ENCODE results near the gene YY1AP1. TPM values are rescaled to one million over a fixed set of nuclear protein-coding genes. Genes with fewer than 3 reads are reported as not detected.

Gene YY1AP1, protein sequence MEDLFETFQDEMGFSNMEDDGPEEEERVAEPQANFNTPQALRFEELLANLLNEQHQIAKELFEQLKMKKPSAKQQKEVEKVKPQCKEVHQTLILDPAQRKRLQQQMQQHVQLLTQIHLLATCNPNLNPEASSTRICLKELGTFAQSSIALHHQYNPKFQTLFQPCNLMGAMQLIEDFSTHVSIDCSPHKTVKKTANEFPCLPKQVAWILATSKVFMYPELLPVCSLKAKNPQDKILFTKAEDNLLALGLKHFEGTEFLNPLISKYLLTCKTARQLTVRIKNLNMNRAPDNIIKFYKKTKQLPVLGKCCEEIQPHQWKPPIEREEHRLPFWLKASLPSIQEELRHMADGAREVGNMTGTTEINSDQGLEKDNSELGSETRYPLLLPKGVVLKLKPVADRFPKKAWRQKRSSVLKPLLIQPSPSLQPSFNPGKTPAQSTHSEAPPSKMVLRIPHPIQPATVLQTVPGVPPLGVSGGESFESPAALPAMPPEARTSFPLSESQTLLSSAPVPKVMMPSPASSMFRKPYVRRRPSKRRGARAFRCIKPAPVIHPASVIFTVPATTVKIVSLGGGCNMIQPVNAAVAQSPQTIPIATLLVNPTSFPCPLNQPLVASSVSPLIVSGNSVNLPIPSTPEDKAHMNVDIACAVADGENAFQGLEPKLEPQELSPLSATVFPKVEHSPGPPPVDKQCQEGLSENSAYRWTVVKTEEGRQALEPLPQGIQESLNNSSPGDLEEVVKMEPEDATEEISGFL
- 33.3 and 35.3 TPM in 2 replicates for total RNA-seq

DNA sequence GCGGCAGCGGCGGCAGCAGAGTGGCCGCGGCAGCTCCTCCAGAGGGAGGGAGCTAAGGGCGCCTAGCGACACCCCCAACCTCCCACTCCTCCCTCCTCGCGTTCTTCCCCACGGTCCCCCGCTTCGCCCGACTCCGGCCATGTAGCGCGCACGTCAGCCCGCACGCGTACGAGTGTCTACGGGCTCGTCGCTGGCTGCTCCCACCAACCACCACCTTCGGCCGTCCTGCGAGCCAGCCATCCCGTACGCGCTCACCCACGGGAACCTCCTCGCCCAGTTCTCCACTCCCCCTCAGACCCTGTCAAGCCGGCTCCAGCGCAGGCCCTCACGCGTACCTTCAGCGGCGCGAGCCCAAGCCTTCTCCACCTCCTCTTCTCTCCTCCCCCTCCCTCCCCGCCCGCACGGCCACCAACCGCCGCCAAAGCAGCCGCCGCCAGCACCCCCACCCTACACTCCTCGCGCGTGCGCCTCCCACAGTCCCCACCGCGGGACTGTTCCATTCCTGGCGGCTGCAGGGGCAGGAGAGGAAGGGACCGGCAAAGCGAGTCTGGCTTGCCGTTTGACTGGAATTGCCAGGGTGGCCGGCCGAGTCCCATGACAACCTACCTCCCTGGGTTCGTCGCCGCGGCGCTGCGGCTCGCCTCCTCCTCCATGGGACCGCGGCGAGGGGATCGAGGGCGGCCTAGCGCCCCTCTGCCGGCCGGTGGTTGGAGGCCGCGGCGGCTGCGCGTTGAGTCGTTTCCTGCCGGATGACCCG, at the start of gene YY1AP1:
Gene YY1AP1 (minus strand): TSS at position 451 of the 757 bp plus-strand sequence. CDS start 8,338 bp downstream, outside the sequence.

DNA sequence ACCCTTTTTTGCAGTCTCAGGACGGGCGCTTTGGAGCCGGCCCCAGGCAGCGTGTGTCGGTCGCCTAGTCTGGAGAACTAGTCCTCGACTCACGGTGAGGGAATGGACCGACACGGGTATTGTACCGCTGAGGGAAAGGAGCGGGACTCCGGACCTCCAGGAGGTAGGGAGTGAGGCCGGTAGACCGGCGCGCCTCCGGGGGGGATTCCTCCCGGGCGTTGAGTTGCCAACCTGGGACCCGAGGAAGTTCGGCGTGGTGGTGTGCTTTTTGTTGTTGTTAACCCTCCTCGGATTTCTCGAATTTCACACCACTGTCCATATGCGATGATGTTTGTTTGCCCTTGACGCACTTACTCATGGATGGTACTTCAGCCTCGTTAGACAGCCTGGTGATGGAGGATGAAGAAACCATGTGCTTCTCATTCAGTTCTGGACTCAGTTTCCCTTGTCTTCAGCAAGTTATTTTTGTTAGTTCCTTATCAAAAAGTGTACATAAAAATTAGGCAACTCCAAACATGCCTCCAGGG, 570 bp upstream of the YY1AP1 start, which contains the start of gene DAP3:
Gene DAP3 (plus strand): TSS at position 11 of the 527 bp plus-strand sequence. CDS start 20,689 bp downstream, outside the sequence.

DNA sequence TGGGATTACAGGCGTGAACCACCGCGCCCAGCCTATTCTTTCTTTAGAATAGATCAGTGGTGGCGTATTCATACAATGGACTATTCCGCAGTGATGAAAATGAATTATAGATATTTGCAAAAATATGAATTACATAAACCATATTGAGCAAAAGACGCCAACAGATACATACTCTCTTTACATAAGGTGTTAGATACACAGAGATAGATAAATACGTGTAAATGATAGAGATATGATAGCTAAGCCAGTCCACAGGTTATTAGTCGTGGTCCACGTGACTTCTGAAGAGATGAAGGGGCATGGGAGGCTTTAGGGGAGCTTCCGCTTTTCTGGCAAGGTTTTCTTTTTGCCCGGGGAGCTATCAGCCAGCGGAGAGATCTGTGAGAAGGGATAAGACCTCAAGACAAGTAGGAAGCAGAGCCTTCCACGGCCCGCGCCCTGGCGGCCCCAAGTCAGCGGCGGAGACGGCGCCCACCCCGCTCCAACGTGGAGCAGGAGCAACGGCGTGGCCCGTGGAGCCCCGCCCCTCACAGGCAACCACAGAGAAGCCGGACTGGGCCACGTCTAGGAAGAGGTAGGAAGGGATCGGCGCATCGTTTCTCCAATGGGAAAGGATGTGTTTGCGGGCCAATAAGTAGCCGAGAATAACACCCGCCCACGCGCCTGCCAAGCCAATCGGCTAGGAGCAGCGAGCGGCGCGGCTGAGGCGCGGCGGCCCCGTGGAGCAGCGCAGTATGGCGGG, 78.9 kb downstream of the YY1AP1 start, which contains the start of gene MSTO1:
Gene MSTO1 (plus strand): TSS at position 704 of the 742 bp plus-strand sequence. CDS start 31 bp downstream, at position 735.

Other genes with a start within 250 kb of the YY1AP1 start
- gene ASH1L, start 126.0 kb downstream of the YY1AP1 start, total RNA-seq, result 34.7 and 44.3 TPM in 2 replicates
- gene MSTO1, start 78.6 kb downstream of the YY1AP1 start, total RNA-seq, result 22.9 and 36.2 TPM in 2 replicates
- gene DAP3, start 317 bp upstream of the YY1AP1 start, total RNA-seq, result 45.4 and 65.4 TPM in 2 replicates
- 31.5 and 34.3 TPM in 2 replicates for gene GON4L, start 168.4 kb upstream of the YY1AP1 start, total RNA-seq
- gene SYT11, start 170.8 kb upstream of the YY1AP1 start, total RNA-seq, result 82.2 and 88.3 TPM in 2 replicates
- 33.6 and 39.7 TPM in 2 replicates for gene RIT1, start 222.6 kb upstream of the YY1AP1 start, total RNA-seq
- gene KHDC4, start 245.6 kb upstream of the YY1AP1 start, total RNA-seq, result 20.3 and 25.9 TPM in 2 replicates